Kidney epithelial cell (primary cell): ENCODE data around the gene MLXIPL. TPM values are rescaled to one million over a fixed set of nuclear protein-coding genes. Genes with fewer than 3 reads are reported as not detected.
"Not testable (repeated sequence)": the region's sequence is repeated elsewhere in the genome, so short reads cannot be mapped to it uniquely, and the experiment has no call there.

Experiments used
- DNase-seq: peaks from one replicate; pipeline ENCODE4 v3.0.0-alpha.2; 2010; ENCODE audit warnings: low read depth
- H3K27me3 ChIP-seq: 2 replicates; pipeline ENCODE4 v1.6.0; 2011; ENCODE audit warnings: low read length; ENCODE audit not compliant: control insufficient read depth, insufficient read depth
- H3K36me3 ChIP-seq: 2 replicates; pipeline ENCODE4 v1.5.1; 2011; ENCODE audit warnings: low read length; ENCODE audit not compliant: control insufficient read depth, insufficient read depth
- H3K4me3 ChIP-seq: 2 replicates; pipeline ENCODE4 v1.5.1; 2011; ENCODE audit warnings: low read depth, mild to moderate bottlenecking, control low read depth, low read length
- CTCF ChIP-seq: IDR thresholded peaks from 2 replicates; pipeline ENCODE4 v1.5.1; 2011; ENCODE audit warnings: mild to moderate bottlenecking, moderate library complexity, low read length, control low read depth, inconsistent platforms; ENCODE audit not compliant: insufficient read depth, poor library complexity, severe bottlenecking
- total RNA-seq: library from RNA; depleted of rRNA; stranded (reverse); fragments of >200 nt; gene quantifications from 2 replicates; pipeline ENCODE4 v1.2.3, GENCODE V29; 2015

Gene MLXIPL
- total RNA-seq, 1 donor from 2014 or later = 0.04 TPM

DNA sequence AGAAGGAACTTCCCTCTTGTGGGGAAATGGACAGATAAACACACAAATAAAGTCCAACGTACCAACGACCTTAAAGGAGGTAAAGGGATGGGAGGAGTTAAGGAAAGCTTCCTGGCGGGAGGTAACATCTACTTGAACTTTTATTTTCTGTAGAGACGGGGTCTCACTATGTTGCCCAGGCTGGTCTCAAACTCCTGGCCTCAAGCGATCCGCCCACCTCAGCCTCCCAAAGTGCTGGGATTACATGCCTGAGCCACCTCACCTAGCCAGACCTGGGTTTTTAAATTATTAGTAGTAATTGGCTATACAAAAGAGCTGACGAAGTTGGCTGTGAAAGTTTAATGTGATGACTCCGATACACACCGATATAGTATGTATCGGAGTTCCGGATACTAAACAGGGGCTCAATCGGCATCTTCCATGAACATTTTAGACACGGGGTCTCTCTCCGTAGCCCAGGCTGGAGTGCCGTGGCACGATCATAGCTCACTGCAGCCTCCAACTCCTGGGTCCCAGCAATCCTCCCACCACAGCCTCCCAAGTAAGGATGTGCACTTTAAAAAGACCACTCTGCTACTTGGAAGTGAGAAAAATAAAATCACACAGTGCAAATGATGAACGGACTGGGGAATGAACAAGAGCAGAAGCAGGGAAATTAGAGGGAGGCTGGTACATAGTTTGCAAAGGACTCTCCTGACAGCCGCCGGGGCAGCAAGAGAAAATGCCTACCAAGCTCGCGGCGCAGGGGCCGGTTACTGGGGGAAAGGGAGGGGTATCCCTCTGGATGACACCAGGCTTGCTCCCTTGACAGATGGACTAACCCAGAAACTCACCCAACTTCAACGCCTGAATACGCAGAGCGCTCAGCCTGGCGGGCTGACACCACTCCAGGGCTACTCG is 67.9 kb downstream of the MLXIPL start:
- no peak for DNase-seq
- peaks cover 2% of the 10 kb centered on the region for H3K36me3 ChIP-seq
- TF ChIP-seq CTCF = no peak
- H3K4me3 ChIP-seq = peak overlapping the region; percentile 53
- no peaks in the 10 kb centered on the region for H3K27me3 ChIP-seq

GRCh38 chr7:73555411-73555982 is 68.8 kb downstream of the MLXIPL start:
- peak overlapping the region; percentile 53 for H3K4me3 ChIP-seq
- TF ChIP-seq CTCF = no peak
- DNase-seq = no peak

DNA sequence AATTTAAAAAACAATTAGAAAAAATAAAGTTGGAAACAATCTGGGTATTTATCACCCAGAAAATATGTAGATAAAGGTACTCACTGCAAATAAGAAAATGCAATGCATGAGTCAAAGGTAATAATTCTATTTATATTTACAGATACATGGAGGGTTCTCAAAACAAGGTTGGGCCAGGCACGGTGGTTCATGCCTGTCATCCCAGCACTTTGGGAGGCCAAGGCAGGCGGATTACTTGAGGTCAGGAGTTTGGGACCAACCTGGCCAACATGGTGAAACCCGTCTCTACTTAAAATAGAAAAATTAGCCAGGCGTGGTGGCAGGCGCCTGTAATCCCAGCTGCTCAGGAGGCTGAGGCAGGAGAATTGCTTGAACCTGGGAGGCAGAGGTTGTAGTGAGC is 74.2 kb downstream of the MLXIPL start:
- not testable (repeated sequence) for DNase-seq, H3K36me3 ChIP-seq, H3K4me3 ChIP-seq, H3K27me3 ChIP-seq

More at GRCh38 chr7:73555411-73555982, 68.8 kb downstream of the MLXIPL start:
- Histone ChIP-seq H3K36me3 (peaks cover 2% of the 10 kb centered on the region), H3K27me3 (no peaks in the 10 kb centered on the region)

DNA sequence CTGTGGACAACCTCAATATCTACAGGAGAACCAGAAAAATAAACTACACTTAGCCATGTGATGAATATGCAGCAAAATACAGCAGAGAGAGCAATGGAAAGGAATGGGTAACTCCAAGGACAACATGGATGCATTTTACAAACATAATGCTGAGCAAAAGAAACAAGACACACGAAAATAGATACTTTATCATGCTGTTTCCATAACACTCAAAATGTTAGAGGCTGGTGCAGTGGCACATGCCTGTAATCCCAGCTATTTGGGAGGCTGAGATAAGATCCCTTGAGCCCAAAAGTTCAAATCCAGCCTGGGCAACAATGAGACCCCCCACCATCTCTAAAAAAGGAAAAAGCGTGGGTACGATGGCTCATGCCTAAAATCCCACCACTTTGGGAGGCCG is 75.1 kb downstream of the MLXIPL start:
- no peak for TF ChIP-seq CTCF
- no peak for DNase-seq
- Histone ChIP-seq H3K4me3 (no peak overlapping the region), H3K27me3 (no peaks in the 10 kb centered on the region), H3K36me3 (no peaks in the 10 kb centered on the region)

DNA sequence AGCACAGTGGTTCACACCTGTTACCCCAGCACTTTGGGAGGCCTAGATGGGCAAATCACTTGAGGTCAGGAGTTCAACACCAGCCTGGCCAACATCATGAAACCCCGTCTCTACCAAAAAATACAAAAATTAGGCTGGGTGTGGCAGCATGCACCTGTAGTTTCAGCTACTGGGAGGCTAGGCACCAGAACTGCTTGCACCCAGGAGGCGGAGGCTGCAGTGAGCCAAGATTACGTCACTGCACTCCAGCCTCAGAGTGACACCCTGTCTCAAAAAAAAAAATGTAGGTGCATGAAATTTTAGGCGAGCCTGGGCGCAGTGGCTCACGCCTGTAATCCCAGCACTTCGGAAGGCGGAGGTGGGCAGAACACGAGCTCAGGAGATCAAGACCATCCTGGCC is 76.5 kb downstream of the MLXIPL start:
- no peak for DNase-seq
- H3K4me3 ChIP-seq = no peak overlapping the region
- H3K27me3 ChIP-seq = no peaks in the 10 kb centered on the region
- TF ChIP-seq CTCF = no peak
- no peaks in the 10 kb centered on the region for H3K36me3 ChIP-seq

GRCh38 chr7:73544678-73545077 is 79.6 kb downstream of the MLXIPL start:
- no peak for TF ChIP-seq CTCF
- Histone ChIP-seq H3K4me3 (no peak overlapping the region), H3K36me3 (peaks cover 3% of the 10 kb centered on the region), H3K27me3 (no peaks in the 10 kb centered on the region)
- DNase-seq = no peak

Other genes with a start within 250 kb of the MLXIPL start
- 1.5 and 1.6 TPM in 2 replicates for gene FZD9, start 190.7 kb downstream of the MLXIPL start, total RNA-seq
- 60.3 and 61.1 TPM in 2 replicates for gene BAZ1B, start 102.2 kb downstream of the MLXIPL start, total RNA-seq
- gene BCL7B, start 66.8 kb downstream of the MLXIPL start, total RNA-seq = 54.8 and 83.9 TPM in 2 replicates
- 56.5 and 65.4 TPM in 2 replicates for gene TBL2, start 45.9 kb downstream of the MLXIPL start, total RNA-seq
- gene VPS37D, start 43.3 kb upstream of the MLXIPL start, total RNA-seq = 9.0 and 12.2 TPM in 2 replicates
- gene DNAJC30, start 58.9 kb upstream of the MLXIPL start, total RNA-seq = 4.4 and 5.1 TPM in 2 replicates
- 47.9 and 69.1 TPM in 2 replicates for gene BUD23, start 59.1 kb upstream of the MLXIPL start, total RNA-seq
- gene STX1A, start 95.1 kb upstream of the MLXIPL start, total RNA-seq = 25.9 and 29.0 TPM in 2 replicates
- 61.3 and 62.2 TPM in 2 replicates for gene ABHD11, start 114.3 kb upstream of the MLXIPL start, total RNA-seq
- gene CLDN3, start 145.7 kb upstream of the MLXIPL start, total RNA-seq = 100 and 123 TPM in 2 replicates
- gene CLDN4, start 206.5 kb upstream of the MLXIPL start, total RNA-seq = 892 and 990 TPM in 2 replicates
- gene METTL27, start 218.0 kb upstream of the MLXIPL start, total RNA-seq = 1.5 and 2.6 TPM in 2 replicates
- not detected in 2 replicates for gene TMEM270, start 236.6 kb upstream of the MLXIPL start, total RNA-seq